ENCODE results near the gene UBAC1. TPM values are rescaled to one million over a fixed set of nuclear protein-coding genes. Genes with fewer than 3 reads are reported as not detected.

The UBAC1 gene
- total and polyA plus RNA-seq, 9 of the 15 experiments (the other 6 are each of a cell fraction or from before 2014, with no cell fraction given), result 94.0 to 399 (median 228) TPM

DNA sequence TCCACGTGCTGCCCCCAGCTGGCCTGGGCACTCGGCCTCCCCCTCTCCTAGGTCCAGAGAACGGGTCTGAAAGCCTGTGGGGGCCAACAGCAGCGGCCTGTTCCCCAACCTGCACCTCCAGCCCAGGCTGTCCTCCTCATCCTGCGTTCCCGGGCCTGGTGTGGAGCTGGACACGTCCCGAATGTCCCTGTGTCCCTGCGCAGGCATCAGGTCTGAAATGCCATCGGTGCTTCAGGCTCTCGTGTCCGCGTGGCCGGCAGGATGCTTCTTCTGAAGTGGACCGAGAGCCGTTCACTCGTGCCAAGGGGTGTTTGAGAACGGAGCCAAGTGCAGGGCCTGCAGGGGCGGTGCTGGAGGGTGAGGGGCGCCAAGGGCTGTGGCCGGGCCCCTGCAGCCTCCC, 24.7 kb upstream of the UBAC1 start:
- ATAC-seq (no peak), FAIRE-seq (no peak), DNase-seq (ENCODE audit: extremely low read depth in 1 of 4, low spot score in 3 of 4) (no peak)
- no peaks in the 10 kb centered on the region for H3K9me1 ChIP-seq (ENCODE audit: control insufficient read depth, insufficient read depth, low read length)
- TF ChIP-seq, protein P1, sequence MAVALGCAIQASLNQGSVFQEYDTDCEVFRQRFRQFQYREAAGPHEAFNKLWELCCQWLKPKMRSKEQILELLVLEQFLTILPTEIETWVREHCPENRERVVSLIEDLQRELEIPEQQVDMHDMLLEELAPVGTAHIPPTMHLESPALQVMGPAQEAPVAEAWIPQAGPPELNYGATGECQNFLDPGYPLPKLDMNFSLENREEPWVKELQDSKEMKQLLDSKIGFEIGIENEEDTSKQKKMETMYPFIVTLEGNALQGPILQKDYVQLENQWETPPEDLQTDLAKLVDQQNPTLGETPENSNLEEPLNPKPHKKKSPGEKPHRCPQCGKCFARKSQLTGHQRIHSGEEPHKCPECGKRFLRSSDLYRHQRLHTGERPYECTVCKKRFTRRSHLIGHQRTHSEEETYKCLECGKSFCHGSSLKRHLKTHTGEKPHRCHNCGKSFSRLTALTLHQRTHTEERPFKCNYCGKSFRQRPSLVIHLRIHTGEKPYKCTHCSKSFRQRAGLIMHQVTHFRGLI (CRISPR knock-in tag; IDR thresholded peaks at IDR 0.05), result no peak
- TF ChIP-seq FUS (optimal IDR thresholded peaks at IDR 0.05; ENCODE audit: low read depth, low read length), result no peak
- TF ChIP-seq, protein P2, sequence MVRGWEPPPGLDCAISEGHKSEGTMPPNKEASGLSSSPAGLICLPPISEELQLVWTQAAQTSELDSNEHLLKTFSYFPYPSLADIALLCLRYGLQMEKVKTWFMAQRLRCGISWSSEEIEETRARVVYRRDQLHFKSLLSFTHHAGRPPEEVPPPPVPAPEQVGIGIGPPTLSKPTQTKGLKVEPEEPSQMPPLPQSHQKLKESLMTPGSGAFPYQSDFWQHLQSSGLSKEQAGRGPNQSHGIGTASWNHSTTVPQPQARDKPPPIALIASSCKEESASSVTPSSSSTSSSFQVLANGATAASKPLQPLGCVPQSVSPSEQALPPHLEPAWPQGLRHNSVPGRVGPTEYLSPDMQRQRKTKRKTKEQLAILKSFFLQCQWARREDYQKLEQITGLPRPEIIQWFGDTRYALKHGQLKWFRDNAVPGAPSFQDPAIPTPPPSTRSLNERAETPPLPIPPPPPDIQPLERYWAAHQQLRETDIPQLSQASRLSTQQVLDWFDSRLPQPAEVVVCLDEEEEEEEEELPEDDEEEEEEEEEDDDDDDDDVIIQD (CRISPR knock-in tag; IDR thresholded peaks at IDR 0.05), result no peak
- TF ChIP-seq, protein P3, sequence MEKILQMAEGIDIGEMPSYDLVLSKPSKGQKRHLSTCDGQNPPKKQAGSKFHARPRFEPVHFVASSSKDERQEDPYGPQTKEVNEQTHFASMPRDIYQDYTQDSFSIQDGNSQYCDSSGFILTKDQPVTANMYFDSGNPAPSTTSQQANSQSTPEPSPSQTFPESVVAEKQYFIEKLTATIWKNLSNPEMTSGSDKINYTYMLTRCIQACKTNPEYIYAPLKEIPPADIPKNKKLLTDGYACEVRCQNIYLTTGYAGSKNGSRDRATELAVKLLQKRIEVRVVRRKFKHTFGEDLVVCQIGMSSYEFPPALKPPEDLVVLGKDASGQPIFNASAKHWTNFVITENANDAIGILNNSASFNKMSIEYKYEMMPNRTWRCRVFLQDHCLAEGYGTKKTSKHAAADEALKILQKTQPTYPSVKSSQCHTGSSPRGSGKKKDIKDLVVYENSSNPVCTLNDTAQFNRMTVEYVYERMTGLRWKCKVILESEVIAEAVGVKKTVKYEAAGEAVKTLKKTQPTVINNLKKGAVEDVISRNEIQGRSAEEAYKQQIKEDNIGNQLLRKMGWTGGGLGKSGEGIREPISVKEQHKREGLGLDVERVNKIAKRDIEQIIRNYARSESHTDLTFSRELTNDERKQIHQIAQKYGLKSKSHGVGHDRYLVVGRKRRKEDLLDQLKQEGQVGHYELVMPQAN (IDR thresholded peaks at IDR 0.05; ENCODE audit: borderline replicate concordance), result no peak
- H3K27ac ChIP-seq (ENCODE audit: extremely low read depth, low read depth, low read length), result no peak overlapping the region
- WGBS (ENCODE audit: insufficient coverage, low coverage, missing lambda C conversion rate), result 94% methylated on average over 17 of the region's 21 CpGs
- CTCF ChIA-PET (ENCODE audit: low intra/inter-chr PET ratio), result no interaction called here
- 0 out of 2 replicates have a peak, but pooled peaks cover under 1% of the 10 kb centered on the region for H4K20me1 ChIP-seq (replicated peaks; ENCODE audit: control insufficient read depth, insufficient read depth, low read length)
- no peaks in the 10 kb centered on the region for H3K36me3 ChIP-seq (ENCODE audit: control insufficient read depth, insufficient read depth, low read length)
- no peak overlapping the region for H3K4me2 ChIP-seq (ENCODE audit: insufficient read depth, low read length)
- H2AFZ ChIP-seq (ENCODE audit: low read depth, low read length), result peak overlapping the region; percentile 28; the same call in 1 of the 2 replicates
- H3K4me1 ChIP-seq (replicated peaks in 1 of 2; ENCODE audit: control insufficient read depth in 2 of 2, insufficient read depth in 2 of 2, low read length in 2 of 2), result peaks cover 27 to 82% of the 10 kb centered on the region in 2 experiments
- H3K27me3 ChIP-seq (ENCODE audit: control insufficient read depth in 2 of 2, insufficient read depth in 2 of 2, low read length in 2 of 2), result peaks cover 4 to 20% of the 10 kb centered on the region in 2 experiments; a peak in 4 of 5 replicates
- BruUV-seq (replicated peaks), result no TSS peak
- in situ Hi-C loops (cut with MboI) (no loop called here), intact Hi-C loops (cut with micrococcal nuclease) (no loop called here)
- H3K9ac ChIP-seq (ENCODE audit: insufficient read depth in 1 of 2, low read depth in 2 of 2, low read length in 2 of 2), result peak overlapping the region in 1 of 2 experiments; percentile 87; a peak in 2 of 4 replicates
- no peaks in the 10 kb centered on the region for H3K79me2 ChIP-seq (ENCODE audit: control insufficient read depth, insufficient read depth, low read length)
- H3K4me3 ChIP-seq, result no peak overlapping the region
- POLR2A ChIA-PET, result interaction anchor here (0.6 kb wide), 1 partner anchor 116 kb away, joined by 3 read pairs; no protein-coding TSS in a partner anchor
- no peaks in the 10 kb centered on the region for H3K9me3 ChIP-seq (replicated peaks; ENCODE audit: control insufficient read depth, insufficient read depth, low read depth, low read length)
